Astrocyte (in vitro differentiated cells and primary cell): ENCODE measurements around the gene IGDCC3. TPM values are rescaled to one million over a fixed set of nuclear protein-coding genes. Genes with fewer than 3 reads are reported as not detected.

ENCODE experiments used
- DNase-seq: peaks from one replicate; pipeline ENCODE4 v3.0.0-alpha.2; 2010; ENCODE audit warnings: low read depth
- FAIRE-seq: peaks from 2 replicates; lab custom pipeline; 2011; peaks lifted over from hg19 to GRCh38; lab: Jason Lieb, UNC
- H2AFZ ChIP-seq: 2 replicates; pipeline ENCODE4 v1.6.0; 2012; ENCODE audit warnings: low read depth, low read length, inconsistent platforms
- H3K27ac ChIP-seq: 2 replicates; pipeline ENCODE4 v1.5.1; 2011; ENCODE audit warnings: low read depth, low read length, inconsistent platforms
- H3K27me3 ChIP-seq: 2 replicates; pipeline ENCODE4 v1.6.0; 2011; ENCODE audit warnings: low read length, inconsistent platforms; ENCODE audit not compliant: insufficient read depth
- H3K36me3 ChIP-seq: 2 replicates; pipeline ENCODE4 v1.5.1; 2011; ENCODE audit warnings: low read length, inconsistent platforms; ENCODE audit not compliant: insufficient read depth
- H3K4me1 ChIP-seq: 2 replicates; pipeline ENCODE4 v1.5.1; 2011; ENCODE audit warnings: low read length, inconsistent platforms; ENCODE audit not compliant: insufficient read depth
- H3K4me2 ChIP-seq: 2 replicates; pipeline ENCODE4 v1.6.0; 2012; ENCODE audit warnings: low read length, inconsistent platforms
- H3K4me3 ChIP-seq: 2 replicates; pipeline ENCODE4 v1.5.1; 2011; ENCODE audit warnings: low read depth, mild to moderate bottlenecking, low read length, inconsistent platforms; ENCODE audit not compliant: insufficient read depth
- H3K79me2 ChIP-seq: 2 replicates; pipeline ENCODE4 v1.6.0; 2012; ENCODE audit warnings: mild to moderate bottlenecking, low read length, inconsistent platforms; ENCODE audit not compliant: insufficient read depth
- H3K9ac ChIP-seq: 2 replicates; pipeline ENCODE4 v1.6.0; 2012; ENCODE audit warnings: mild to moderate bottlenecking, low read length, inconsistent platforms
- H3K9me3 ChIP-seq: 2 replicates; pipeline ENCODE4 v1.5.1; 2012; ENCODE audit warnings: low read depth, mild to moderate bottlenecking, low read length, inconsistent platforms; ENCODE audit not compliant: insufficient read depth
- H4K20me1 ChIP-seq: 2 replicates; pipeline ENCODE4 v1.6.0; 2012; ENCODE audit warnings: low read length, inconsistent platforms; ENCODE audit not compliant: insufficient read depth
- H3K27ac Mint-ChIP-seq: one replicate; pipeline ENCODE4 v1.8.0; 2021; ENCODE audit warnings: mild to moderate bottlenecking, mixed read lengths; ENCODE audit not compliant: unreplicated experiment
- H3K27me3 Mint-ChIP-seq: one replicate; pipeline ENCODE4 v1.8.0; 2021; ENCODE audit warnings: low read depth, mixed read lengths; ENCODE audit not compliant: unreplicated experiment
- H3K36me3 Mint-ChIP-seq: one replicate; pipeline ENCODE4 v1.8.0; 2021; ENCODE audit warnings: low read depth, mixed read lengths; ENCODE audit not compliant: unreplicated experiment
- H3K4me1 Mint-ChIP-seq: one replicate; pipeline ENCODE4 v1.8.0; 2021; ENCODE audit warnings: low read depth, mixed read lengths; ENCODE audit not compliant: unreplicated experiment
- H3K4me3 Mint-ChIP-seq: one replicate; pipeline ENCODE4 v1.8.0; 2021; ENCODE audit warnings: mild to moderate bottlenecking, moderate library complexity, mixed read lengths; ENCODE audit not compliant: unreplicated experiment
- H3K9me3 Mint-ChIP-seq: one replicate; pipeline ENCODE4 v1.8.0; 2021; ENCODE audit warnings: mild to moderate bottlenecking, mixed read lengths; ENCODE audit not compliant: unreplicated experiment
- CTCF ChIP-seq: IDR thresholded peaks from 2 replicates; pipeline ENCODE4 v1.5.1; 2011; ENCODE audit warnings: low read depth, mild to moderate bottlenecking, inconsistent platforms, low read length, moderate library complexity; ENCODE audit not compliant: insufficient read depth
- EZH2 ChIP-seq: IDR thresholded peaks from 2 replicates; pipeline ENCODE4 v1.6.1; 2012; ENCODE audit warnings: mild to moderate bottlenecking, low read length, inconsistent platforms; ENCODE audit not compliant: insufficient read depth
- total RNA-seq: library from RNA; stranded (reverse); gene quantifications from 2 replicates; pipeline ENCODE4 v1.2.1, GENCODE V29; 2021

Gene IGDCC3
- total RNA-seq, 1 donor from 2014 or later: 11.0 TPM

- peaks cover 9% of the 10 kb centered on the region for H3K36me3 Mint-ChIP-seq
- H3K27ac Mint-ChIP-seq: no peak overlapping the region
- H3K36me3 ChIP-seq: no peaks in the 10 kb centered on the region
- H3K27me3 ChIP-seq: no peaks in the 10 kb centered on the region
- H3K9me3 ChIP-seq: no peaks in the 10 kb centered on the region
- peaks cover 29% of the 10 kb centered on the region for H3K4me1 Mint-ChIP-seq
- H3K9me3 Mint-ChIP-seq: no peaks in the 10 kb centered on the region
- H3K4me2 ChIP-seq: no peak overlapping the region
- no peak overlapping the region for H3K4me3 Mint-ChIP-seq
- DNase-seq: no peak
- H4K20me1 ChIP-seq: no peaks in the 10 kb centered on the region
- H3K4me3 ChIP-seq: no peak overlapping the region
- TF ChIP-seq CTCF: no peak
- TF ChIP-seq EZH2: no peak
- no peaks in the 10 kb centered on the region for H3K79me2 ChIP-seq
- no peak overlapping the region for H3K9ac ChIP-seq
- no peak overlapping the region for H2AFZ ChIP-seq
- peaks cover 33% of the 10 kb centered on the region for H3K4me1 ChIP-seq
- H3K27ac ChIP-seq: no peak overlapping the region
- peaks cover 3% of the 10 kb centered on the region for H3K27me3 Mint-ChIP-seq
- FAIRE-seq: no peak
Measured at GRCh38 chr15:65405791-65406423, 28.1 kb upstream of the IGDCC3 start.

- Mint-ChIP-seq H3K36me3 (peaks cover 2% of the 10 kb centered on the region), H3K4me3 (no peak overlapping the region), H3K9me3 (no peaks in the 10 kb centered on the region), H3K27ac (no peak overlapping the region), H3K4me1 (peaks cover 24% of the 10 kb centered on the region), H3K27me3 (peaks cover 3% of the 10 kb centered on the region)
- Histone ChIP-seq H3K27me3 (no peaks in the 10 kb centered on the region), H3K4me2 (no peak overlapping the region), H3K36me3 (no peaks in the 10 kb centered on the region), H3K79me2 (no peaks in the 10 kb centered on the region), H3K9ac (no peak overlapping the region), H3K9me3 (no peaks in the 10 kb centered on the region), H2AFZ (no peak overlapping the region), H3K27ac (no peak overlapping the region), H4K20me1 (no peaks in the 10 kb centered on the region), H3K4me3 (no peak overlapping the region), H3K4me1 (peaks cover 19% of the 10 kb centered on the region)
- DNase-seq (no peak), FAIRE-seq (no peak)
- TF ChIP-seq CTCF (no peak), EZH2 (no peak)
Measured at GRCh38 chr15:65404186-65404872, 26.5 kb upstream of the IGDCC3 start.

- Histone ChIP-seq H3K27me3 (no peaks in the 10 kb centered on the region), H3K4me2 (no peak overlapping the region), H4K20me1 (no peaks in the 10 kb centered on the region), H3K4me3 (no peak overlapping the region), H3K4me1 (peaks cover 6% of the 10 kb centered on the region), H3K36me3 (no peaks in the 10 kb centered on the region), H3K79me2 (no peaks in the 10 kb centered on the region), H2AFZ (no peak overlapping the region), H3K9ac (no peak overlapping the region), H3K9me3 (no peaks in the 10 kb centered on the region), H3K27ac (no peak overlapping the region)
- Mint-ChIP-seq H3K4me1 (peaks cover 17% of the 10 kb centered on the region), H3K9me3 (no peaks in the 10 kb centered on the region), H3K36me3 (peaks cover 2% of the 10 kb centered on the region), H3K27ac (no peak overlapping the region), H3K4me3 (no peak overlapping the region), H3K27me3 (peaks cover 3% of the 10 kb centered on the region)
- TF ChIP-seq EZH2 (no peak), CTCF (no peak)
- DNase-seq (no peak), FAIRE-seq (no peak)
Measured at GRCh38 chr15:65402961-65403360, 25.2 kb upstream of the IGDCC3 start.
